Measurements from ENCODE around the gene PCNX3. TPM values are rescaled to one million over a fixed set of nuclear protein-coding genes. Genes with fewer than 3 reads are reported as not detected.

PCNX3 gene
- polyA plus RNA-seq, 6 donors from 2014 or later = 1.7 to 5.9 (median 3.0) TPM; not detected in 1

DNA sequence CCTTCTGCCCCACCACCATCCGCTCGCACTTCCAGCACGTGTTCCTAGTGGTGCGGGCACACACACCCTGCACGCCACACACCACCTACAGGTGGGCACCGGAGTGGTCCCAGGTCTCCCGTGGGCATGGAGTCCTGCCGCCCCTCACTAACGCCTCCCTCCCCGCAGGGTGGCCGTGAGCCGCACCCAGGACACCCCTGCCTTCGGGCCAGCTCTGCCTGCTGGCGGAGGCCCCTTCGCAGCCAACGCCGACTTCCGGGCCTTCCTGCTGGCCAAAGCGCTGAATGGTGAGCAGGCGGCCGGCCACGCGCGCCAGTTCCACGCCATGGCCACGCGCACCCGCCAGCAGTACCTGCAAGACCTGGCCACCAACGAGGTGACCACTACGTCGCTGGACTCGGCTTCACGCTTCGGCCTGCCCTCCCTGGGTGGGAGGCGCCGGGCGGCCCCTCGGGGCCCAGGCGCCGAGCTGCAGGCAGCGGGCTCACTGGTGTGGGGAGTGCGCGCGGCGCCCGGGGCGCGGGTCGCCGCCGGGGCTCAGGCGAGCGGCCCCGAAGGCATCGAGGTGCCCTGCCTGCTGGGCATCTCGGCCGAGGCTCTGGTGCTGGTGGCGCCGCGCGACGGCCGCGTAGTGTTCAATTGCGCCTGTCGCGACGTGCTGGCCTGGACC is 30.8 kb downstream of the PCNX3 start:
- Mint-ChIP-seq H3K27ac (peak overlapping the region in 1 of 6 donors; percentile 83), H3K9me3 (no peaks in the 10 kb centered on the region), H3K27me3 (no peaks in the 10 kb centered on the region), H3K4me3 (peak overlapping the region in 2 of 8 donors; percentile 7 to 24), H3K4me1 (peaks cover 37 to 57% (median 43%) of the 10 kb centered on the region in 3 donors), H3K36me3 (peaks cover 0 to 26% of the 10 kb centered on the region in 2 donors)
- DNase-seq (no peak), ATAC-seq (ENCODE audit: low read depth in 2 of 2) (no peak)

GRCh38 chr11:65646958-65647701 is 31.6 kb downstream of the PCNX3 start:
- H3K9me3 Mint-ChIP-seq = no peaks in the 10 kb centered on the region
- H3K36me3 Mint-ChIP-seq = peaks cover 0 to 29% of the 10 kb centered on the region in 2 donors
- ATAC-seq (ENCODE audit: low read depth in 2 of 2) (no peak), DNase-seq (no peak)
- H3K4me1 Mint-ChIP-seq = peaks cover 38 to 57% (median 43%) of the 10 kb centered on the region in 3 donors
- peak overlapping the region in 1 of 6 donors; percentile 85 for H3K27ac Mint-ChIP-seq
- H3K27me3 Mint-ChIP-seq = no peaks in the 10 kb centered on the region
- H3K4me3 Mint-ChIP-seq = peak overlapping the region in 1 of 8 donors; percentile 36

GRCh38 chr11:65648997-65649493 is 33.5 kb downstream of the PCNX3 start:
- Mint-ChIP-seq H3K9me3 (no peaks in the 10 kb centered on the region), H3K27me3 (no peaks in the 10 kb centered on the region), H3K4me3 (peak overlapping the region in 3 of 8 donors; percentile 15 to 38 (median 35)), H3K36me3 (peaks cover 0 to 19% of the 10 kb centered on the region in 2 donors), H3K4me1 (peaks cover 44 to 63% (median 48%) of the 10 kb centered on the region in 3 donors), H3K27ac (peak overlapping the region in 3 of 6 donors; percentile 33 to 72 (median 57))
- ATAC-seq (ENCODE audit: low read depth in 2 of 2) (no peak), DNase-seq (no peak)

DNA sequence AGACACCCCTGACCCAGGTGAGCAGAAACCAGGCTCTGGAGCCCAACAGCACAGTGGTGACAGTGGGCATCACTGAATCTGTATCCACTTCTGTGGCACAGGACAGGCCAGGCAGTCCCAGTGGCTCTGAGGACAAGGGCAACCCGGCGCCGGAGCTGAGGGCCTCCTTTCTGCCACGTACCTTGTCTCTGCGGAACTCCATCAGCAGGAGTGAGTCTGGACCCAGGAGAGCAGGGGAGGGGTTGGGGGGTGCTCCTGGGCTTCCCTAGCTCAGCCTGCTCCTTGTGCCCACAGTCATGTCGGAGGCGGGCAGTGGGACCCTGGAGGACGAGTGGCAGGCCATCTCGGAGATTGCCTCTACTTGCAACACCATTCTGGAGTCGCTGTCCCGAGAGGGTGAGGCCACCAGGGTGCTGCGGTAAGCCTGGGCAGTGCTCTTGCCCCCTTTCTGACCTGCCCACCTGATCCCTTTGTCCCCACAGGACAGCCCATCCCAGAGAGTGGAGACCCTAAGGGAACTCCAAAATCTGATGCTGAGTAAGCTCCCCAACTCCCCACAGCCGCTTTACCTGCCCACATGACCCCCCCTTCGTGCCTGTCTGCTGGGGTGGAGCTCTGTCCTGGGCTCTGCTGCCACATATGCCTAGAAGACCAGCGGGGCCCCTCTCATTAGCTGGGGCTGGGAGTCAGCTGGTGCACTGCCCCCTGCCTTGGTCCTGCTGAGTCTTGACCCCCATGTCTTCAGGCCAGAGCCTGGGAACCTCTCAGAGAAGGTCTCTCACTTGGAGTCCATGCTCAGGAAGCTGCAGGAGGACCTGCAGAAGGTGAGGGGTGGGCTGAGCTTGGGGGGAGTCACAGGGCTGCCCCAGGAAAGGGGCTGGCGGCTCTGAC is 34.3 kb downstream of the PCNX3 start:
- H3K9me3 Mint-ChIP-seq = no peaks in the 10 kb centered on the region
- peaks cover 0 to 11% of the 10 kb centered on the region in 2 donors for H3K36me3 Mint-ChIP-seq
- ATAC-seq (ENCODE audit: low read depth in 2 of 2) (no peak), DNase-seq (no peak)
- H3K4me1 Mint-ChIP-seq = peaks cover 38 to 56% (median 45%) of the 10 kb centered on the region in 3 donors
- peak overlapping the region in 3 of 6 donors; percentile 80 to 96 (median 84) for H3K27ac Mint-ChIP-seq
- H3K4me3 Mint-ChIP-seq = peak overlapping the region in 1 of 8 donors; percentile 77
- H3K27me3 Mint-ChIP-seq = no peaks in the 10 kb centered on the region

DNA sequence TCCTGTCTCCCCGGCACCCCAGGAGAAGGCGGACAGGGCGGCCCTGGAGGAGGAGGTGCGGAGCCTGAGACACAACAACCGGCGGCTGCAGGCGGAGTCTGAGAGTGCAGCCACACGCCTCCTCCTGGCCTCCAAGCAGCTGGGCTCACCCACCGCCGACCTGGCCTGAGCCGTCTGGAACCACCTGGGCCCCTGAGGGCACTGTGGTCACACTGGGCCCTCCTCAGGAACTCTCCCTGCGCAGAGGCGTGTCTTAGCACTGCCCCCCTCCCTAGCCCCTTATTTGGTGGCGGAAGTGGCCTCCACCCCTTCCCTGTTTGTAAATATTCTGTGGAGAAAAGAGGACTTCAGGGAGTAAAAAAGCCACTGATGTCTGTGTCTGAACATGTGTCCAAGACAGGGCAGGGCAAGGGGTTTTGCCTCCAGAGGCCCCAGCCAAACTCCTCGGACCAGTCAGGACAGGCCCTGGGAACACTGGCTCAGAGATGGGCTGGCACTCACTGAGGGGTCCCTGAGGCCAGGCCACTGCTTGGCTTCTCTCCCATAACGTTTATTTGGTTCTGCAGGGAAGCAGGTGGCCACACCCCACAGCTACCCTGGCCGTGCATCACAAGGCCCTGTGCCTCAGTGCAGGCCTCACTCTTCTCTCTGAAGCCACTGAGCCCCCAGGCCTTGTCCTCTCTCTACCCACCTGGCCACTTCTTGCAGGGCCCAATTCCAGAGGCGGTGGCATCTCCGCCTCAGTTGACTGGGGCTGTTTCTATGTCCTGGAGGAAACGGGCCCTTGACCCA is 35.2 kb downstream of the PCNX3 start:
- Mint-ChIP-seq H3K27ac (peak overlapping the region in 5 of 6 donors; percentile 80 to 99 (median 96)), H3K4me1 (peaks cover 36 to 55% (median 44%) of the 10 kb centered on the region in 3 donors), H3K36me3 (peaks cover 6 to 11% of the 10 kb centered on the region in 2 donors), H3K9me3 (no peaks in the 10 kb centered on the region), H3K4me3 (peak overlapping the region in 5 of 8 donors; percentile 24 to 87 (median 66)), H3K27me3 (no peaks in the 10 kb centered on the region)
- DNase-seq (no peak), ATAC-seq (ENCODE audit: low read depth in 2 of 2) (no peak)

DNA sequence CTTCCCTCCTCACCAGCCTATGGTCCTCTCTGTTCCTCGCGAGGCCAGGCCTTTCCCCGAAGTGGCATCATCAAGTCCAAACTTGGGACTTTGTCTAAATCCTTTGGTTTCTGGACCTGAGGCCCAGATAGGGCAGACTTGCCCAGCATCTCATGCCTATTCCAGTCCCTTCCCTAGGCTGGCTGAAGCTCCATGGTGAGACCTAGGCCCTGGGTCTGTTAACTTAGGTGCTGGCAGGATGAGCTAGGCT is 35.7 kb downstream of the PCNX3 start:
- Mint-ChIP-seq H3K4me1 (peaks cover 37 to 56% (median 43%) of the 10 kb centered on the region in 3 donors), H3K27ac (peak overlapping the region; percentile 91 to 99 (median 96)), H3K36me3 (peaks cover 8 to 14% of the 10 kb centered on the region in 2 donors), H3K9me3 (no peaks in the 10 kb centered on the region), H3K27me3 (no peaks in the 10 kb centered on the region), H3K4me3 (peak overlapping the region; percentile 47 to 91 (median 80))
- ATAC-seq (ENCODE audit: low read depth in 2 of 2) = no peak
- no peak for DNase-seq

DNA sequence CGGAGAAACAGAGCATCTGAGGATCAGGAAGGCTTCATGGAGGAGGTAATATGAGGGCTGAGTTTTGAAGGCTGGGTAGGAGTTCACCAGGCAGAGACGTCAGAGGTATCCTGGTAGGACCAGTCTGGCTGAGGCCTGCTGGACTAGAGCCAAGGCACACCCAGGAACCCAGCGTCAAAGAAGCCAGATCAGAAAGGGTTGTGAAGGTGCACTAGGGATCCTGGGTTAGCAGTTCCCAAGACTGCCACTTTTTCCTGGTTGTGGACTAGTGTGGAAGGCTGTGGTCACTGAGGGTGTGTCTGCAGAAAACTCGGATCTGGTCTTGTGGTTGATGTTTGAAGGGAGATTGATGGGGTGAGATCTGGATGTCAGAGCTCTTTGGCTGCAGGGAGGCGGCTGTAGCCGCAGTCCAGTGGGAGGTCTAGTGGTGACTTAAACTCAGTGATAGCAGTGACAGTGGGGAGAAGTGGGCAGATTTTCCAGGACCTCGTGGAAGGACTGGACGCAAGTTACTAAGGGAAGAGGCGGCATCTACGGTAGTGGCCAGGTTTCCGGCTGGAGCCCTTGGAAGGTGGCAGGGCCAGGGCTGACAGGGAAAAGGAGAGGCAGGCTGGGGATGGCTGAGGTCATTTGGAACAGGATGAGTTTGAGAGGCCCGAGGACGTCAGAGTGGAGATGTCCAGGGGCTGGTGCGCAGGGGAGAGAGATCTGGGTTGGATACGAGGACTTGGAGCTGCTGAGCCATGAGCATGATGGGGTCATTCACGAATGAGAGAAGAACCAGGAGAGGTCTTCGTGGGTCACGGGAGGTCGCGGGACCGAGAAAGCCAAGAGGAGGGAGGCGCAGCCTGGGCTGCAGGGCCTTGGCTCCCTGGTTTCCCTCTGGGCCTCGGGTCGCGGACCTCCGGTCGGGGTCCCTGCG is 36.3 kb downstream of the PCNX3 start:
- DNase-seq (no peak), ATAC-seq (ENCODE audit: low read depth in 2 of 2) (no peak)
- H3K4me3 Mint-ChIP-seq = peak overlapping the region; percentile 70 to 96 (median 86)
- no peaks in the 10 kb centered on the region for H3K27me3 Mint-ChIP-seq
- peaks cover 10 to 20% of the 10 kb centered on the region in 2 donors for H3K36me3 Mint-ChIP-seq
- H3K4me1 Mint-ChIP-seq = peaks cover 41 to 61% (median 46%) of the 10 kb centered on the region in 3 donors
- H3K9me3 Mint-ChIP-seq = no peaks in the 10 kb centered on the region
- H3K27ac Mint-ChIP-seq = peak overlapping the region; percentile 91 to 99 (median 96)

DNA sequence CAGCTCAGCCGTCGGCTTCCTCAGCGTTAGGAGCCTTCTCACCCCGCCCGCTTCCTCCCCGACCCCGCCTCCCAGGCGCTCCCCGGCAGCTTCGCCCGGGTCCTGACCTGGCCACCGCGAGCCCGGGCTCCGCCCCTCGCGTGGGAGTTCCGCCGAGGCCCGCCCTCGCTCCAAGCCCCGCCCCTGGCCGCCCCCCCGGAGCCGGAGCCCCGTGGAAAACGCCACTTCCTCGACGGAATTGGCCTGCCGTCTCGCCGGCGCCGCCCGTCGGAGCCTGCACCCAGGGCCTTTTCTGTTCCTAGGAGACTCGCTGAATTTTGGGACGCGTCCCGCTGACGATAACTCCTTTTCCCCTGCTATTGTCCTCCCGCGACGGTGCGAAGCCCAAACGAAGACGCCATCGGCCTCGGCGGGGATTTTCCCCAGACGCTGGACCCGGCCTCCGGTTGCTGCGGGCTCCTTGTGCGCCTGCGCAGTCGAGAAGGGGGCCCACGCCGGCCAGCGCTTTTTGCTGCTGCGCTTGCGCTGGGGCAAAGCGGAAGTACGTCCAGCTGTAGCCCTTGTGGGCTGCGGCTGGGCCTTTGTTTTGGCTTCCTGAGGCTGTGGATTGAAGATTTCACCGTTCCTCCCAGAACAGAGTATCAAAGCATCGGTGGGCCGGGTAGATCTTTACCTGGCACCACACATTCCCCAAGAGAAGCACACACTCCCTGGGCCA is 37.1 kb downstream of the PCNX3 start:
- H3K4me1 Mint-ChIP-seq = peaks cover 46 to 66% (median 47%) of the 10 kb centered on the region in 3 donors

GRCh38 chr11:65653229-65654225 is 38.0 kb downstream of the PCNX3 start:
- no peak for ATAC-seq (ENCODE audit: low read depth in 2 of 2)
- no peak for DNase-seq
- H3K36me3 Mint-ChIP-seq = peaks cover 10 to 29% of the 10 kb centered on the region in 2 donors
- H3K27ac Mint-ChIP-seq = peak overlapping the region; percentile 96 to 99 (median 99)
- H3K4me3 Mint-ChIP-seq = peak overlapping the region; percentile 78 to 97 (median 94)
- no peaks in the 10 kb centered on the region for H3K27me3 Mint-ChIP-seq
- peaks cover 41 to 64% (median 47%) of the 10 kb centered on the region in 3 donors for H3K4me1 Mint-ChIP-seq
- no peaks in the 10 kb centered on the region for H3K9me3 Mint-ChIP-seq

More for the DNA sequence above, 37.1 kb downstream of the PCNX3 start:
- ATAC-seq (ENCODE audit: low read depth in 2 of 2) = peak; percentile 75 to 76
- Mint-ChIP-seq H3K27ac (peak overlapping the region; percentile 96 to 99 (median 99)), H3K4me3 (peak overlapping the region; percentile 78 to 97 (median 94)), H3K27me3 (no peaks in the 10 kb centered on the region), H3K9me3 (no peaks in the 10 kb centered on the region), H3K36me3 (peaks cover 10 to 28% of the 10 kb centered on the region in 2 donors)
- peak; percentile 95 for DNase-seq

Data from naive B cell (primary cell).